ENCODE data around the gene STIP1. TPM values are rescaled to one million over a fixed set of nuclear protein-coding genes. Genes with fewer than 3 reads are reported as not detected.

STIP1 gene
- total and polyA plus RNA-seq, 2 donors (not counting 3 experiments of a cell fraction or from before 2014, with no cell fraction given): 117 to 226 TPM

DNA sequence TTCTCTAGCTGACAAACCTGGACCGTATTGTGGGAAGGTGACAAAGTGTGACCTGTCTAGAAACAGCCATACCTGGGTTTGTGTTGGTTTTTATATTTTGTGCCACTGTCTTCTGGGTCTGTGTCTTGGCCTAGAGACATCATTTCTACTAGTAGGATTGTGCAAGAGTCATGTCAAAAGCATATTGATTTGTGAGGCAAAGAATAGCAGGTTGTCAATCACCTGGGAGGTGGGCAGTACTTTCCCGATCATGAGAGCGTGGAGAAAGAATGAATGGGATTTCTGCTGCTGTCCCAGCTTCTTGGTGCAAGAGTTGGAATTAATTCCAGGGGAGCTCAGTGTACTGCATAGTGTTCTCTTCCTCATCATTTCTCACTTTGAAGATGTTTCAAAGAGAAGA lies 15.6 kb downstream of the STIP1 start:
- no peak overlapping the region for H3K27ac ChIP-seq (ENCODE audit: insufficient read depth, low read depth, low read length)
- peak; percentile 46 for FAIRE-seq
- H3K9me1 ChIP-seq (replicated peaks; ENCODE audit: control insufficient read depth, extremely low read depth, insufficient read depth, low read length): no peaks in the 10 kb centered on the region
- H3K4me2 ChIP-seq (ENCODE audit: insufficient read depth, low read length): no peak overlapping the region
- BruUV-seq (replicated peaks): no TSS peak
- peaks cover 10% of the 10 kb centered on the region for H3K4me1 ChIP-seq (ENCODE audit: control insufficient read depth, extremely low read depth, insufficient read depth, low read length)
- H3K27me3 ChIP-seq (ENCODE audit: control insufficient read depth in 2 of 2, insufficient read depth in 2 of 2, low read length in 2 of 2): no peaks in the 10 kb centered on the region
- H2AFZ ChIP-seq (ENCODE audit: low read depth, low read length): no peak overlapping the region
- H4K20me1 ChIP-seq (replicated peaks; ENCODE audit: control insufficient read depth, extremely low read depth, insufficient read depth, low read length): no peaks in the 10 kb centered on the region
- H3K4me3 ChIP-seq (replicated peaks in 1 of 3; ENCODE audit: insufficient read depth in 1 of 3, low read depth in 1 of 3, low read length in 3 of 3): no peak overlapping the region
- intact Hi-C loops (cut with micrococcal nuclease): no loop called here
- no peaks in the 10 kb centered on the region for H3K9me3 ChIP-seq (replicated peaks; ENCODE audit: control insufficient read depth, insufficient read depth, low read length)
- TF ChIP-seq POLR2AphosphoS5 (IDR thresholded peaks at IDR 0.05; ENCODE audit: insufficient read depth, low read depth, low read length) (no peak), MYC (IDR thresholded peaks at IDR 0.05; ENCODE audit: low read depth, low read length) (no peak), EZH2 (IDR thresholded peaks at IDR 0.05; ENCODE audit: borderline replicate concordance, low read depth, low read length, severe bottlenecking) (no peak), MAX (IDR thresholded peaks at IDR 0.05; ENCODE audit: insufficient read depth, insufficient read length) (no peak), GATA2 (IDR thresholded peaks at IDR 0.05; ENCODE audit: insufficient read depth, insufficient read length, low read depth, low read length) (no peak), POLR2A (IDR thresholded peaks at IDR 0.05; ENCODE audit: low read depth, low read length) (no peak), JUN (IDR thresholded peaks at IDR 0.05; ENCODE audit: borderline replicate concordance, insufficient read depth, insufficient read length, low read depth) (no peak), FOS (IDR thresholded peaks at IDR 0.05; ENCODE audit: borderline replicate concordance, insufficient read depth, low read length) (no peak)
- TF ChIP-seq, protein P1, sequence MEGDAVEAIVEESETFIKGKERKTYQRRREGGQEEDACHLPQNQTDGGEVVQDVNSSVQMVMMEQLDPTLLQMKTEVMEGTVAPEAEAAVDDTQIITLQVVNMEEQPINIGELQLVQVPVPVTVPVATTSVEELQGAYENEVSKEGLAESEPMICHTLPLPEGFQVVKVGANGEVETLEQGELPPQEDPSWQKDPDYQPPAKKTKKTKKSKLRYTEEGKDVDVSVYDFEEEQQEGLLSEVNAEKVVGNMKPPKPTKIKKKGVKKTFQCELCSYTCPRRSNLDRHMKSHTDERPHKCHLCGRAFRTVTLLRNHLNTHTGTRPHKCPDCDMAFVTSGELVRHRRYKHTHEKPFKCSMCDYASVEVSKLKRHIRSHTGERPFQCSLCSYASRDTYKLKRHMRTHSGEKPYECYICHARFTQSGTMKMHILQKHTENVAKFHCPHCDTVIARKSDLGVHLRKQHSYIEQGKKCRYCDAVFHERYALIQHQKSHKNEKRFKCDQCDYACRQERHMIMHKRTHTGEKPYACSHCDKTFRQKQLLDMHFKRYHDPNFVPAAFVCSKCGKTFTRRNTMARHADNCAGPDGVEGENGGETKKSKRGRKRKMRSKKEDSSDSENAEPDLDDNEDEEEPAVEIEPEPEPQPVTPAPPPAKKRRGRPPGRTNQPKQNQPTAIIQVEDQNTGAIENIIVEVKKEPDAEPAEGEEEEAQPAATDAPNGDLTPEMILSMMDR (IDR thresholded peaks at IDR 0.05; ENCODE audit: extremely low read depth in 1 of 2, insufficient read depth in 1 of 2, low read depth in 1 of 2, low read length in 2 of 2): no peak
- H3K9ac ChIP-seq (replicated peaks; ENCODE audit: extremely low read depth, insufficient read depth, low read length): no peak overlapping the region
- POLR2A ChIA-PET: interaction anchor here (0.6 kb wide), 1 partner anchor 16 kb away, joined by 4 read pairs; the partner anchor contains the start of gene STIP1
- H3K79me2 ChIP-seq (ENCODE audit: control insufficient read depth, insufficient read depth, low read length): no peaks in the 10 kb centered on the region
- CTCF ChIA-PET: interaction anchor here (0.6 to 11.5 kb wide), 3 partner anchors 20 to 102 kb away, joined by 3 to 413 read pairs (median 4); partner anchors contain the start of genes CATSPERZ and ESRRA
- no peak for DNase-seq (ENCODE audit: low read depth, low spot score)
- dilution Hi-C loops (cut with MboI; ENCODE audit: extremely low pct_ligation_motif_present, low sequenced_read_pairs): no loop called here
- peaks cover 26 to 47% of the 10 kb centered on the region in 2 experiments for H3K36me3 ChIP-seq (ENCODE audit: control insufficient read depth in 2 of 2, extremely low read depth in 1 of 2, insufficient read depth in 2 of 2, low read length in 2 of 2)
